ENCODE measurements around the gene SLC22A2. TPM values are rescaled to one million over a fixed set of nuclear protein-coding genes. Genes with fewer than 3 reads are reported as not detected.

The SLC22A2 gene
- total RNA-seq, 2 donors from 2014 or later, result not detected

DNA sequence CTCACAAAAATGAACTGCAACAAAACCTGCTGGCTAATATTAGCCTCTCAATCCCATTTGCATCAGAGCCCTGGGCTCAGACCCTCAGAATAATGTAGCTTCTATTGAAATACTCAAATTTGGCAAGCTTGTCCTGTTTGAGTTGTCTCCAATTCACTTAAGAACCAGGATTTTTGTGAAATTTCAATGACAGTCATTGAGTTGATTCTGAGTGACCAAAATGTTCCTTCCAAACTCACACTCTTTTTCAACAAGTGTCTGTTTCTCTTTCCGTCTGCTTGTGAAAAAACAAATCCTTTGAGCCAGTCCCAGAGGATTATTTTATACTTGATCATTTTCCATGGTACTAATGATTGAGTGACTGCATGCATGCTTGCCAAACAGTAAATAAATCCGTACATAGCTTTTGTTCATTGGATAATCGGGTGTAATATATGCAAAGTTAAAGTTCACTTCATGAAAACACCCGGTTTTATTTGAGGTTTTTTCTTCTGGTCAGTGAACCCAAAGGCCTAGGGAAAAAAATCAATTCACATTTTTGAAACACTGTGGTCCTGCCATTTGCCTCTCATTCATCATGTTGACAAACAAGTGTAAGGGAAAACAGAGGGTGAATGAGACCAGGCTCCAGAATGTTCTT lies 16.4 kb upstream of the SLC22A2 start:
- Histone ChIP-seq H3K27ac (no peak overlapping the region), H3K4me1 (replicated peaks) (no peaks in the 10 kb centered on the region), H3K36me3 (no peaks in the 10 kb centered on the region), H3K9me3 (no peaks in the 10 kb centered on the region), H3K4me3 (no peak overlapping the region), H3K27me3 (replicated peaks; ENCODE audit: insufficient read depth) (no peaks in the 10 kb centered on the region)
- no peak for DNase-seq (ENCODE audit: low spot score)
- 70% methylated on average over 4 of the region's 4 CpGs for WGBS
- TF ChIP-seq POLR2AphosphoS5 (IDR thresholded peaks at IDR 0.05) (no peak), POLR2A (IDR thresholded peaks at IDR 0.05) (no peak)
- TF ChIP-seq, protein P1, sequence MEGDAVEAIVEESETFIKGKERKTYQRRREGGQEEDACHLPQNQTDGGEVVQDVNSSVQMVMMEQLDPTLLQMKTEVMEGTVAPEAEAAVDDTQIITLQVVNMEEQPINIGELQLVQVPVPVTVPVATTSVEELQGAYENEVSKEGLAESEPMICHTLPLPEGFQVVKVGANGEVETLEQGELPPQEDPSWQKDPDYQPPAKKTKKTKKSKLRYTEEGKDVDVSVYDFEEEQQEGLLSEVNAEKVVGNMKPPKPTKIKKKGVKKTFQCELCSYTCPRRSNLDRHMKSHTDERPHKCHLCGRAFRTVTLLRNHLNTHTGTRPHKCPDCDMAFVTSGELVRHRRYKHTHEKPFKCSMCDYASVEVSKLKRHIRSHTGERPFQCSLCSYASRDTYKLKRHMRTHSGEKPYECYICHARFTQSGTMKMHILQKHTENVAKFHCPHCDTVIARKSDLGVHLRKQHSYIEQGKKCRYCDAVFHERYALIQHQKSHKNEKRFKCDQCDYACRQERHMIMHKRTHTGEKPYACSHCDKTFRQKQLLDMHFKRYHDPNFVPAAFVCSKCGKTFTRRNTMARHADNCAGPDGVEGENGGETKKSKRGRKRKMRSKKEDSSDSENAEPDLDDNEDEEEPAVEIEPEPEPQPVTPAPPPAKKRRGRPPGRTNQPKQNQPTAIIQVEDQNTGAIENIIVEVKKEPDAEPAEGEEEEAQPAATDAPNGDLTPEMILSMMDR (IDR thresholded peaks at IDR 0.05), result no peak
- intact Hi-C loops (cut with DNase I), result no loop called here

DNA sequence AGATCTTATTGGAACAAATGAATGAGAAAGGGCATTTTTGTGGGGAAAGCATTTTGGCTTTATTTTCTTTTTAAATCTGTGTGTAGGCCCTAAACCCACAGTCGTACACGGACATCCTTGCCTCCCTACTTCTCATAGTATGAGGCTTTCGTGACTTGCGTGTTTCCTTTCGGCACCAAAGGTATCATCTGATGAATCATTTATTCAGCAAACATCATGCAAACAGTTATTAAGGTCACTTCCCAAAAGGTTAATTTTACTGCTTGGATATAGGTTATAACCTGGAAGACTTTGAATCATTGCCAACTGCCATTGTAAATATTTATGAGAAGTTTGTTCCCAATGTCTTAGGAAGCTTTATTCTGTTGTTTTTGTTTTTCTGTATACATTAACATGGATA lies 15.1 kb upstream of the SLC22A2 start:
- Histone ChIP-seq H3K27ac (no peak overlapping the region), H3K9me3 (no peaks in the 10 kb centered on the region), H3K4me3 (no peak overlapping the region), H3K27me3 (replicated peaks; ENCODE audit: insufficient read depth) (no peaks in the 10 kb centered on the region), H3K4me1 (replicated peaks) (no peaks in the 10 kb centered on the region), H3K36me3 (no peaks in the 10 kb centered on the region)
- intact Hi-C loops (cut with DNase I), result no loop called here
- TF ChIP-seq, protein P1 (IDR thresholded peaks at IDR 0.05), result no peak
- TF ChIP-seq POLR2AphosphoS5 (IDR thresholded peaks at IDR 0.05) (no peak), POLR2A (IDR thresholded peaks at IDR 0.05) (no peak)
- no peak for DNase-seq (ENCODE audit: low spot score)
- 96% methylated on average over 5 of the region's 5 CpGs for WGBS

DNA sequence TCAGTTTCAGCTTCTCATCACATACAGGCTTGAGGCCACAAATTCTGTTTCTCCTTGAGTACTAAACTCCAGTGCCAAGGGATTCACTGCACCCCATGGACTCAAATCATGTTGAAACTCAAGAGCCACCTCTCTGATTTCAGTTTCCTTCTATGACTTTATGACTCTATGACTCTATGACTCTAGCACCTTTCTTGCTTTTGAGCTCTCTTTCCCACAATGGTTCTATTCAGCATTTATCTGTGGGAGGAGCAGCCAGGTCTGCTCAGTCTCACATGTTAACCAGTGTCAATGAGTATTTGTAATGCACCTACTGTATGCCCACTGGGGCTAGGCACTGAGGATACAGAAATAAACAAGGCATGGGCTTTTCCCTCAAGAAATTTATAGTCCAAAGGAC lies 14.6 kb upstream of the SLC22A2 start:
- Histone ChIP-seq H3K4me3 (no peak overlapping the region), H3K27me3 (replicated peaks; ENCODE audit: insufficient read depth) (no peaks in the 10 kb centered on the region), H3K4me1 (replicated peaks) (no peaks in the 10 kb centered on the region), H3K9me3 (no peaks in the 10 kb centered on the region), H3K27ac (no peak overlapping the region), H3K36me3 (no peaks in the 10 kb centered on the region)
- TF ChIP-seq POLR2A (IDR thresholded peaks at IDR 0.05) (no peak), POLR2AphosphoS5 (IDR thresholded peaks at IDR 0.05) (no peak)
- TF ChIP-seq, protein P1 (IDR thresholded peaks at IDR 0.05), result no peak
- intact Hi-C loops (cut with DNase I), result no loop called here
- DNase-seq (ENCODE audit: low spot score), result no peak

DNA sequence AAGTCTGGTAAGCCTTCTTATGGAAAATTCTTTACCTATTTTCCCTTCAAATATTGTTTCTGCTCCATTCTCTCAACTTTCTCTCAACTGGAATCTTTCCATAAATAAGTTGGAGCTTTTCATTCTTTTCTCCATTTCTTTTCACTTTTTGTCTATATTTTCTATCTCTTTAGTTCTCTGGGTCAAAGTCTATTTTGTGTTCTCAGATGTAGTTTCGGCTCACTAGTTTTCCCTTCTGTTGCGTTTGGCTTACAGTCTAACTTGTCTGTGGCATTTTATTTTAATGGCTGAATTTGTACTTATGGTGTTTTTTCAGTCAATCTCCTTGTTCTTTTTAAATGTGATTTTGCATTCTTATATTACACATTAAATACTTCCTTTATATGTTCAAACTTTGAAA lies 14.1 kb upstream of the SLC22A2 start:
- intact Hi-C loops (cut with DNase I), result no loop called here
- H3K36me3 ChIP-seq, result no peaks in the 10 kb centered on the region
- H3K27ac ChIP-seq, result no peak overlapping the region
- WGBS, result 96% methylated on average over 2 of the region's 2 CpGs
- TF ChIP-seq, protein P1 (IDR thresholded peaks at IDR 0.05), result no peak
- TF ChIP-seq POLR2AphosphoS5 (IDR thresholded peaks at IDR 0.05) (no peak), POLR2A (IDR thresholded peaks at IDR 0.05) (no peak)
- no peak overlapping the region for H3K4me3 ChIP-seq
- no peaks in the 10 kb centered on the region for H3K4me1 ChIP-seq (replicated peaks)
- no peaks in the 10 kb centered on the region for H3K9me3 ChIP-seq
- DNase-seq (ENCODE audit: low spot score), result no peak
- no peaks in the 10 kb centered on the region for H3K27me3 ChIP-seq (replicated peaks; ENCODE audit: insufficient read depth)

DNA sequence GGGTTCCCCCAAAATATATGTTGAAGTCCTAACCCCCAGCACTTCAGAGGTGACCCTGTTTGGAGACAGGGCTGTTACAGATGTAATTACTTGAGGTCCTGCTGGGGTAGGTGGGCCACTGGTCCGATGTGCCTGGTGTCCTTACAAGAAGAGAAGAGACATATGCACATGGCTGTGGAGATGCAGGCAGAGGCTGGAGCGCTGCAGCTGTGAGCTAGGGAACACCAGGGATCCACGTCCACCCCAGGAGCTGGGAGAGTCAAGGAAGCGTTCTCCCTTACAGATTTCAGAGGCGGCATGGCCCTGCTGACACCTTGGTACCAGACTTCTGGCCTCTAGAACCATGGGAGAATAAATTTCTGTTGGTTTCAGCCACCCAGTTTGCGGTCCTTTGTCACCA lies 11.7 kb upstream of the SLC22A2 start:
- WGBS, result 86% methylated on average over 6 of the region's 6 CpGs

More for the DNA sequence above, 11.7 kb upstream of the SLC22A2 start:
- no peaks in the 10 kb centered on the region for H3K9me3 ChIP-seq
- TF ChIP-seq, protein P1 (IDR thresholded peaks at IDR 0.05), result no peak
- TF ChIP-seq POLR2A (IDR thresholded peaks at IDR 0.05), result no peak
- TF ChIP-seq POLR2AphosphoS5 (IDR thresholded peaks at IDR 0.05), result no peak
- no peak for DNase-seq (ENCODE audit: low spot score)
- no peak overlapping the region for H3K4me3 ChIP-seq
- no peaks in the 10 kb centered on the region for H3K36me3 ChIP-seq
- intact Hi-C loops (cut with DNase I), result no loop called here
- H3K27ac ChIP-seq, result no peak overlapping the region
- no peaks in the 10 kb centered on the region for H3K4me1 ChIP-seq (replicated peaks)
- no peaks in the 10 kb centered on the region for H3K27me3 ChIP-seq (replicated peaks; ENCODE audit: insufficient read depth)
